Right atrium auricular region (tissue), 2 donors: ENCODE measurements around the gene ORC1. TPM values are rescaled to one million over a fixed set of nuclear protein-coding genes. Genes with fewer than 3 reads are reported as not detected.
A peak's percentile ranks its signal among the peaks of the same experiment; 100 is the strongest.
"Not testable (repeated sequence)": the region's sequence is repeated elsewhere in the genome, so short reads cannot be mapped to it uniquely, and the experiment has no call there.

Source experiments
- DNase-seq: peaks from one replicate; pipeline ENCODE4 v3.0.0-alpha.2; 2019; ENCODE audit warnings: low spot score
- H3K27ac ChIP-seq, 2 donors: fragments of 200-600 bp; sonication (generic); 1 replicate in 1 of 2; 2 replicates in 1 of 2; pipeline ENCODE4 v1.5.1; 2016 to 2019
- H3K27me3 ChIP-seq, 2 donors: fragments of 200-600 bp; sonication (generic); one replicate each; pipeline versions ENCODE4 v1.5.1 to v1.6.0; 2017 to 2019
- H3K36me3 ChIP-seq: fragments of 200-600 bp; sonication (generic); one replicate; pipeline ENCODE4 v1.5.1; 2016
- H3K4me1 ChIP-seq, 2 donors: fragments of 200-600 bp; sonication (generic); one replicate each; pipeline versions ENCODE4 v1.5.1 to v1.6.0; 2017 to 2019
- H3K4me3 ChIP-seq, 2 donors: fragments of 200-600 bp; sonication (generic); 1 replicate in 1 of 2; 2 replicates in 1 of 2; pipeline ENCODE4 v1.5.1; 2017 to 2019; ENCODE audit warnings: mild to moderate bottlenecking in 1 of 2, moderate library complexity in 1 of 2
- H3K9me3 ChIP-seq, 2 donors: fragments of 200-600 bp; sonication (generic); one replicate each; pipeline ENCODE4 v1.5.1; 2019
- CTCF ChIP-seq, 2 donors: fragments of 200-600 bp; sonication (generic); IDR thresholded peaks; one replicate each; pipeline ENCODE4 v1.5.1; 2019; ENCODE audit warnings: antibody characterized with exemption in 2 of 2
- total RNA-seq, 2 donors: library from RNA; depleted of rRNA; stranded (reverse); fragments of >200 nt; gene quantifications; one replicate each; pipeline ENCODE4 v1.1.0, GENCODE V29; 2016

Gene ORC1
- total RNA-seq, 2 donors from 2014 or later: 0.28 TPM; not detected in 1

- H3K27ac ChIP-seq: no peak overlapping the region
- no peak for DNase-seq
- no peaks in the 10 kb centered on the region for H3K4me1 ChIP-seq
- no peaks in the 10 kb centered on the region for H3K36me3 ChIP-seq
- no peaks in the 10 kb centered on the region for H3K27me3 ChIP-seq
- H3K4me3 ChIP-seq: no peak overlapping the region
- H3K9me3 ChIP-seq: no peaks in the 10 kb centered on the region
- TF ChIP-seq CTCF (IDR thresholded peaks at IDR 0.05): no peak
These were observed 17.8 kb downstream of the ORC1 start for GRCh38 chr1:52386458-52386857.

- TF ChIP-seq CTCF (IDR thresholded peaks at IDR 0.05): no peak
- no peaks in the 10 kb centered on the region for H3K27me3 ChIP-seq
- H3K27ac ChIP-seq: no peak overlapping the region
- H3K9me3 ChIP-seq: no peaks in the 10 kb centered on the region
- no peaks in the 10 kb centered on the region for H3K4me1 ChIP-seq
- DNase-seq: no peak
- H3K36me3 ChIP-seq: no peaks in the 10 kb centered on the region
- H3K4me3 ChIP-seq: no peak overlapping the region
These were observed 18.8 kb downstream of the ORC1 start for GRCh38 chr1:52385376-52385775.

GRCh38 chr1:52369851-52370250 is 34.4 kb downstream of the ORC1 start:
- not testable (repeated sequence) for H3K4me3 ChIP-seq, DNase-seq, H3K9me3 ChIP-seq, H3K27ac ChIP-seq, H3K36me3 ChIP-seq, H3K27me3 ChIP-seq
- peaks cover 0 to 21% of the 10 kb centered on the region in 2 donors for H3K4me1 ChIP-seq

GRCh38 chr1:52368383-52369172 is 35.6 kb downstream of the ORC1 start:
- no peak for TF ChIP-seq CTCF (IDR thresholded peaks at IDR 0.05)
- Histone ChIP-seq H3K27me3 (no peaks in the 10 kb centered on the region), H3K4me1 (peaks cover 0 to 31% of the 10 kb centered on the region in 2 donors), H3K27ac (peak overlapping the region in 1 of 2 donors; percentile 51), H3K9me3 (no peaks in the 10 kb centered on the region), H3K4me3 (peak overlapping the region; percentile 23 to 54), H3K36me3 (no peaks in the 10 kb centered on the region)
- no peak for DNase-seq

GRCh38 chr1:52367272-52367671 is 37.0 kb downstream of the ORC1 start:
- no peak overlapping the region for H3K27ac ChIP-seq
- no peaks in the 10 kb centered on the region for H3K27me3 ChIP-seq
- no peaks in the 10 kb centered on the region for H3K9me3 ChIP-seq
- peaks cover 0 to 31% of the 10 kb centered on the region in 2 donors for H3K4me1 ChIP-seq
- DNase-seq: no peak
- no peak overlapping the region for H3K4me3 ChIP-seq
- peaks cover 6% of the 10 kb centered on the region for H3K36me3 ChIP-seq
- no peak for TF ChIP-seq CTCF (IDR thresholded peaks at IDR 0.05)

GRCh38 chr1:52366517-52366827 is 37.8 kb downstream of the ORC1 start:
- H3K27me3 ChIP-seq: no peaks in the 10 kb centered on the region
- TF ChIP-seq CTCF (IDR thresholded peaks at IDR 0.05): no peak
- peak overlapping the region; percentile 93 for H3K27ac ChIP-seq
- H3K9me3 ChIP-seq: no peaks in the 10 kb centered on the region
- peaks cover 0 to 31% of the 10 kb centered on the region in 2 donors for H3K4me1 ChIP-seq
- peak overlapping the region; percentile 84 to 89 for H3K4me3 ChIP-seq
- H3K36me3 ChIP-seq: peaks cover 12% of the 10 kb centered on the region
- no peak for DNase-seq
